AG08395 (cell line): ENCODE measurements around the gene SPPL2C.

Experiments used
- DNase-seq: peaks from one replicate; pipeline ENCODE4 v3.0.0; 2012; ENCODE audit warnings: mixed read lengths, low spot score

Gene SPPL2C

GRCh38 chr17:45833920-45834319 is 10.8 kb upstream of the SPPL2C start:
- DNase-seq = no peak

- no peak for DNase-seq
Observed at GRCh38 chr17:45834471-45835396, 9.9 kb upstream of the SPPL2C start.

GRCh38 chr17:45835481-45835880 is 9.2 kb upstream of the SPPL2C start:
- no peak for DNase-seq

- DNase-seq = no peak
Observed at GRCh38 chr17:45836047-45837044, 8.3 kb upstream of the SPPL2C start.

- no peak for DNase-seq
Observed at GRCh38 chr17:45837187-45837586, 7.5 kb upstream of the SPPL2C start.

- no peak for DNase-seq
Observed at GRCh38 chr17:45837603-45838002, 7.1 kb upstream of the SPPL2C start.

GRCh38 chr17:45838751-45839295 is 5.9 kb upstream of the SPPL2C start:
- no peak for DNase-seq

- DNase-seq = no peak
Observed at GRCh38 chr17:45839442-45839841, 5.2 kb upstream of the SPPL2C start.

- no peak for DNase-seq
Observed at GRCh38 chr17:45841186-45841585, 3.5 kb upstream of the SPPL2C start.

GRCh38 chr17:45841883-45842525 is 2.7 kb upstream of the SPPL2C start:
- DNase-seq = no peak

GRCh38 chr17:45843722-45844121 is 959 bp upstream of the SPPL2C start:
- no peak for DNase-seq

GRCh38 chr17:45845376-45846185 is 900 bp downstream of the SPPL2C start:
- no peak for DNase-seq

- no peak for DNase-seq
Observed at GRCh38 chr17:45846223-45846622, 1.5 kb downstream of the SPPL2C start.

GRCh38 chr17:45846646-45847045 is 2.0 kb downstream of the SPPL2C start:
- DNase-seq = no peak

- no peak for DNase-seq
Observed at GRCh38 chr17:45847101-45847500, 2.4 kb downstream of the SPPL2C start.

- DNase-seq = no peak
Observed at GRCh38 chr17:45847747-45848146, 3.1 kb downstream of the SPPL2C start.

- no peak for DNase-seq
Observed at GRCh38 chr17:45848405-45848804, 3.7 kb downstream of the SPPL2C start.

GRCh38 chr17:45848868-45849535 is 4.3 kb downstream of the SPPL2C start:
- no peak for DNase-seq

- DNase-seq = no peak
Observed at GRCh38 chr17:45849536-45849990, 4.9 kb downstream of the SPPL2C start.

- no peak for DNase-seq
Observed at GRCh38 chr17:45850011-45850410, 5.3 kb downstream of the SPPL2C start.
